ENCODE results near the gene SLCO3A1.

SLCO3A1 gene

GRCh38 chr15:92143765-92144164 lies 290.3 kb downstream of the SLCO3A1 start:
- no peak for DNase-seq

GRCh38 chr15:92146511-92147150 lies 293.1 kb downstream of the SLCO3A1 start:
- DNase-seq, result no peak

DNA sequence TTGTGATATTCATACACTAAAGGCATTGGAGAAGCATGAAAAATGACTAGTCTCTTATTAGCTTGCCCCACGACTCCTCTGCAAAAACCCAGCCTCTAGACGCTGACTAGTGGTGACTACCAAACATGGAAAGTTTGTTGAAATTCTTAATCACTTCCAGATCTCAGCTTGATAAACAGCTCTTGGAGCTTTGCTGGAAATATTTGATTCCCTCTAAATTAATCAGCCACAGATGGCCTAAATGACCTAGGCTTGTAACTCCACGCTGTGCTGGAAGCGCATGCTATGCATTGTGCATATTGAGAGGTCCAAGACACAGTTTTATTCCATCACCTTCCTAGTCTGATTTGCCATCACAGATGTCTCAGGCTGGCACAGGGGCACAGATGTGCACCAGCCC lies 295.5 kb downstream of the SLCO3A1 start:
- peak; percentile 35 for DNase-seq

GRCh38 chr15:92149465-92149864 lies 296.0 kb downstream of the SLCO3A1 start:
- DNase-seq, result no peak

DNA sequence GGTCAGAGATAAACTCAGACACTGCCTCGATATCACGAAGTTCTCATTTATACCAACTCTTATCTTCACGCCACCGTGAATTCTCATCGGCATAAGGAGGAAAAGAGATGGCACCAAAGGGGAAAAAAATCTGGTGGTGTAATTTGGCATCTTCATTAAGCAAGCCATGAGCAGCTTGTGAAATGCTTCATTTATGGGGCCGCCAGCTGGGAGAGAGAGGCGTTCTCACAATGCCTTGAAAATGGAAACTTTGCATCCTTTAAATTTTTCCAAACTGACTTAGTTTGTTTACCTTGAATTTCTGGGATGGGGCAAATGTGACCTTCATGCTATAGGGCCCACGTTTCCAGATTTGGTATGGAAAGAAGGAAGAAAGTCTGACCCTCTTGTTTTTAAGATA lies 297.7 kb downstream of the SLCO3A1 start:
- DNase-seq, result no peak

GRCh38 chr15:92151741-92152140 lies 298.2 kb downstream of the SLCO3A1 start:
- DNase-seq, result no peak

- DNase-seq, result no peak
Measured at GRCh38 chr15:92152983-92153382, 299.5 kb downstream of the SLCO3A1 start.

DNA sequence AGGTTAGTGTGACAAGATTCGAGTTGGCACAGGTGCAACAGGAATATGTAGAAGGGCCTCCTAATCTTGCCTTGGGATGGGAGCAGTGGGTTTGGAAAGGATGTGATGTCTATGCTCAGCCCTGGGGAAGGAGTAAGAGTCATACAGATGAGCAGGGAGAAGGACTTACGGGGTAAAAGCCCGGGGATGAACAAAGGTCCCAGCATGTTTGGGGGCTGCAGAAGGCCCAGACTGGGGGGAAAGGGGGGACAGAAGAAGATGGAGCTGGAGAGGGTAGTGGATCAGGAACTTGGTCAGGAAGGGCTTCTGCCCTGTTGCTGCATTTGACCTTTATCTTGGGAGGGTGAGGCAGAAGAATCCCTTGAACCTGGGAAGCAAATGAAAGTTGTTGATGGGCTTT lies 300.1 kb downstream of the SLCO3A1 start:
- DNase-seq, result no peak

- DNase-seq, result no peak
Measured at GRCh38 chr15:92155934-92156333, 302.4 kb downstream of the SLCO3A1 start.

- DNase-seq, result no peak
Measured at GRCh38 chr15:92157666-92158298, 304.3 kb downstream of the SLCO3A1 start.

- no peak for DNase-seq
Measured at GRCh38 chr15:92158426-92158825, 304.9 kb downstream of the SLCO3A1 start.

DNA sequence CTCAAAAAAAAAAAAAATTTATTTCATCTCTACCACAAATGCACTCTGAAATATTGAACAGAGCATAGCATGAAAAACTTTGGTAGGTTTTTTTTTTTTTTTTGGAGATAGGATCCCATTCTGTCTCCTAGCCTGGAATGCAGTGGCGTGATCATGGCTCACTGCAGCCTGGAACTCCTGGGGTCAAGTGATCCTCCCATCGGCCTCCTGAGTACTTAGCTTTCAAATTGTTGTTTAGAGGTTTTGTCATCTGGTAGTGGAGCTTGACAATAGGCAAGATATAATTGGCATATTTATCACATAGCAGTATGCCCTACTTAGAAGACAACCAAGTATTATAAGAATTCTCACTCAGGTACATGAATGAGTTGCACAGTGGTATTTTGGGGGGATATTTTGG lies 306.0 kb downstream of the SLCO3A1 start:
- no peak for DNase-seq

- peak; percentile 59 for DNase-seq
Measured at GRCh38 chr15:92159906-92160841, 306.7 kb downstream of the SLCO3A1 start.

- DNase-seq, result no peak
Measured at GRCh38 chr15:92161039-92161670, 307.6 kb downstream of the SLCO3A1 start.

DNA sequence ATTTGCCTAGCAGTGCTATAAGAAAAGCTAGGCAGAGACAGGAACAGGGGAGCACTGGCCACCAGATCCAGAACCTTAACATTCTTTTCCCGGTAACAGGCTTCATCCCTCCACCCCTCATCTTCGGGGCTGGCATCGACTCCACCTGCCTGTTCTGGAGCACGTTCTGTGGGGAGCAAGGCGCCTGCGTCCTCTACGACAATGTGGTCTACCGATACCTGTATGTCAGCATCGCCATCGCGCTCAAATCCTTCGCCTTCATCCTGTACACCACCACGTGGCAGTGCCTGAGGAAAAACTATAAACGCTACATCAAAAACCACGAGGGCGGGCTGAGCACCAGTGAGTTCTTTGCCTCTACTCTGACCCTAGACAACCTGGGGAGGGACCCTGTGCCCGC lies 309.1 kb downstream of the SLCO3A1 start:
- DNase-seq, result no peak

GRCh38 chr15:92163641-92164040 lies 310.1 kb downstream of the SLCO3A1 start:
- DNase-seq, result no peak

DNA sequence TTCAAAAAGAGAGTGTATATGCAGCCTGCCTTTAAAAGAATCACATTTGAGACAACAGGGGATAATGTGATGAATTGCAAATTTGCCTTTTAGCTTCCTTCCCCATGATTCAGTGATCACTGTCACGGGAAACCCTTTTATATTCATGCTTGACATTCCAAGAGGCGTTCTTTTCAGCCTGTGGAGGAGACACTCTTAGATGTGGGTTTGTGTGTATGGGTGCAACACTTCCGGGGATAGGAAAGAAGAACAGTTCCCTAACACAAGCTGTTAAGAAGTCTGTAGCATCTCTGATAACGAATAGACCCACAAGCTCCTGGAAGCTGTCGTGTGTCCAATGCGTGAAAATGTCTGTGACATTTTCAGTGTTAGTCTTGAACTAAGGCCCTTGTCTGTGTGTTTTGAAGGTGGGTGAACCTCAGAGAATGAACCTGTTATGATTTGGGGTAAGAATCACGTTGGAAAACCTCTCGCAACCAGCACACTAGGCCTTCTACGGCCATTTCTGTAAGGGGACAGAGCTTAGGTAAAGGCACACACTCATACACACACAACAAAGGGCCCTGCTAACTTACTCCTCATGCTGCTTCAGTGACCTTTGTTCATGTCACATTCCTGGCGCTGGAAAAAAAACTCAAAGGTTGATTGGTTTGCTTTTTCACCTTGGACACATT lies 311.0 kb downstream of the SLCO3A1 start:
- DNase-seq, result no peak

DNA sequence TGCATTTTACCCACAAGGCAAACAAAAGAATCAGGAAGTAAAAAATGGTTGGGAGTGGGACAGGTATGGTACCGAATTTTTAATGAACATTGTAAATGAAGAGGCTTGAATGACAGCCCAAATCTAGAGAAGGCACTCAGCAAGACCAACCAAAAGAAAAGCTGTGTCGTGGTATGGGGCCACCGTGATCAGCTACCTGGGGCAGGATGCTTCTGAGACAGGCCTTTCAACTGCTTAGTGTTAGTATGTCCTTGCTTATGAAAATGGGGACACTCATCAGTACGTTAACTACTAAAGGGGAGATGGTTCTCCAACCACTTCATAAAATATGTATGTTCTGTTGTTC lies 311.5 kb downstream of the SLCO3A1 start:
- no peak for DNase-seq

- DNase-seq, result peak; percentile 42
Measured at GRCh38 chr15:92166029-92166428, 312.5 kb downstream of the SLCO3A1 start.

GRCh38 chr15:92166751-92167405 lies 313.4 kb downstream of the SLCO3A1 start:
- DNase-seq, result no peak

DNA sequence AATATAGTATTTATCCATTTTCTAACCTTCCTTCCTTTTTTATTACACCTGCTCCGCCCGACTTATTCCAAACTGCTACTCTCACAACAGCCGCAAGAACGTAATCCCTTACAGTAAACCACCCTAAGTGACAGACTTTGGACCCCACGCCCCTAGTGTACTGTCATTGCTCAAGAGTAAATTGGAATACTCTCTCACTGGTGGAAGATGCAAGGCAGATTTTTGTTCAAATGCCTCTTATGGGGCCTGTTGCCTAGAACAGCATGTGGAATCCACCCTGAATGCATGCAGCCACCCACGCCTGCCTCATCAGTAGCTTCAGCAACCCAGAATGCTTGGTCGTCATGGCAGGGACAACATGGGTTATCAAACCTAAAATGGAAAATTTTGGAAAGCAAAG lies 313.9 kb downstream of the SLCO3A1 start:
- no peak for DNase-seq

- no peak for DNase-seq
Measured at GRCh38 chr15:92168066-92168683, 314.7 kb downstream of the SLCO3A1 start.

All from eye (tissue), 1 donor.